GM19099 (cell line): ENCODE measurements around the gene SLCO2A1.

Source experiments
- POLR2A ChIP-seq: IDR thresholded peaks from 3 replicates; pipeline ENCODE4 v1.6.1; 2011; ENCODE audit warnings: low read depth; ENCODE audit not compliant: insufficient read length; ENCODE audit errors: extremely low read depth

The SLCO2A1 gene

DNA sequence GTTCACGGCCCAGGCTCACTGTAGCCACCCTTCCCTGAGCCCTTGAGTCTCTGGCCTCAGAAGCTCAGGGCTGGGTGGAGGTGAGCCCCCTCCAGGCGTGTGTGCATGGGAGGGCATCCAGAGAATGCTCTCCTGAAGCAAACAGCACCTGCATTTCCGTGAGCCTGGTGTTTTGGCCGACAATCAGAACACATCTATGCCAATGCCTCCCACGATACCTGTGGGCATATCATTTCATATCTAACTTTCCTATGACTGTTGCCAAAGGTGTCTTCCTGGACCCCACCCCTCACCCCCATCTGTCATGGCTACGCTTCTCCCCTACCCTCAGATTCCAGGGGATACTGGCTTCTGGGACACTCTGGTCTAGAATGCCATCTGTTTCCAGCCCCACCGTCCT lies 80.7 kb downstream of the SLCO2A1 start:
- no peak for TF ChIP-seq POLR2A

DNA sequence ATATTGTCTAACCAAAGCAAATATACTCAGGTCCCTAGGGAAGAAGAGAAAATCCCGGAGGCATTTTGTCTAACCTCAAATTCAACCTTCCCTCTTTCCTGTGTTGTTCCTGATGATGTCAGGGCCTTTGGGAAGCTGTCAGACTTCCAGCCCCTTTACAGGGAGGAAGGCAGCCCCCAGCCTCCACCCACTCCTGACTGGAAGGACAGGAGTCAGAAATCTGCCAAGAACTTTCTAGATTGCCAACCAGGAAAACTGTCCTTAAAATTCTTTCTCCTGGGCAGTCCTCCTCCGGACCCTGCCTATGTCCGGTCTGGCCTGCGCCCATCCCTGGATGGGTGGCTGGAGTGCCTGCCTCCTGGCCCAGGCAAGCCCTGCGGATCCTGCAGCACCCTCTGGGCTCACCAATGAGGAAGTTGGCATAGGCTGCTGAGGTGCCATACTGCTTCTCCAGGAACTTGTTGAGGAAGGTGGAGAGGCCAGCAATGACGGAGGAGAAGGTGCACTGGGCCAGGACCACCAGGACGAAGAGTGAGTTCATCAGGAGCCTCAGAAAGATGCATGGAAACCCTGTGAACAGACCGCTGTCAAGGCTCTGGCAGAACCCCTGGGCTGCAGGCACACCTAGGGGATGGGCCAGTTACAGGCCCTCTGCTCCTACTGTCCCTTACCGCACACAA lies 81.5 kb downstream of the SLCO2A1 start:
- no peak for TF ChIP-seq POLR2A

DNA sequence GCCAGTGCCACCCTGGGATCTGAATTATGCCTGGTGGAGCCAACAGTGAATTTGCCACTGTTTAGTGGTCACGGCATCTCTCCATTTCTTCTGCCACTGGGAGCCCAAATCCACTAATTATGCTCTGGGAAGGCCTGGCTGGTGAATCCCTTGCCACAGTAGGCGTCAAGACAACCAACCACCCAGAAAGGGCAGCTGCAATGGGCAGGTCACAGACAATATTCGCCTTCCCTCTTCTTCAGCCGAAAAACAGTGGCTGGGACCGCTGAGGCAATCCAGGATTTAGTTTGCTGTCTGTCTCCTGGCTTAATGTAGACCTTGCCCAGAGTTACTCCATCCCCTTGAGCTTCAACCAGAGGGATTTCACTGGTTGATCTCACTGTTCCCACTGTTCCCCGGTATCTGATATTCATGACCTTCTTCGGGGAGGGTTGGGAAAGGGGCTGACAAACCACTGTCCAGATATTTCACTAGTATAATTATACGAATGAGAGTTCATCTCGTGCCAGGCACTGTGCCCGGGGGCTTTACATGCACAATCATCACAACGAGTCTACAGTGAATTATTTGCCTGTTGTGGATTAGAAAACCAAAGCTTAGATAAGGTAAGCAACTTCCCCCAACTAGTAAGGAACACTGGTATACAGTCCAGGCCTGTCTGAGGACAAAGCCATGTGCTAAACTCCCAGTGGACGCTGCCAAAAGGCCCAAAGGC lies 84.2 kb downstream of the SLCO2A1 start:
- TF ChIP-seq POLR2A: no peak

DNA sequence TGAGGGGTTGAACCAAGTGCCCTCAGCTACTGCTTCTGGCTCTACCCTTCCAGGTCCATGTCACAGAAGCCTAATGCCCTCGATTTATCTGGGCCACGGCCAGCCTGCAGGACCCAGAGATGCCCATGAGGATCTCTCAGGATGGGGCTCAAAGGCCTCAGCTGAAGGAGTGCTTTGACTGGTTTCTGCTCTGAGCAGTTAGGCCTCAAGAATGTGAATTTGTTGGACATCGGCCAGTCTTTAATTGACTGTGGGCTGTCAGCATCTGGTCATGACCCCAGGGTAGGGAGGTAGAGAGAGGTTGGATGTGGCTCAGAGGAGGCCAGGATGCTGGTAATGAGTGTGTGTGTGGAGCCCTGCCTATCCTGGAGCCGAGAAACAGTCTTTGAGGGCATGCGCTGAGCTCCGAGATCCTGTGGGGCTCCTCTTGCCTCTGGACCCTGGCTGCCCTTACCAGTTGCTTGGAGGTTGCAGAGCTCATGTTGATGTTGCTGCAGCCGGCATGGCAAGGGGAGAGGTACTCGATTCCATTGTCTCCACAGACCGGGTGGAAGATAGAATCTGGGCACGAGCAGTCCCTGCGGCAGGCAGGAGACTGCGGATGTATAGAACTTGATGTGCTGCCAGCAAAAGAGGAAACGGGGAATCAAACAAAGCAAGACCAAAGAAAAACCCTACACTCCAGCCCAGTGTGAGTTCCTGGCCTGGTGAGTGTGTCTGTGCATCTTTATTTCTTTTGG lies 84.9 kb downstream of the SLCO2A1 start:
- TF ChIP-seq POLR2A: no peak

DNA sequence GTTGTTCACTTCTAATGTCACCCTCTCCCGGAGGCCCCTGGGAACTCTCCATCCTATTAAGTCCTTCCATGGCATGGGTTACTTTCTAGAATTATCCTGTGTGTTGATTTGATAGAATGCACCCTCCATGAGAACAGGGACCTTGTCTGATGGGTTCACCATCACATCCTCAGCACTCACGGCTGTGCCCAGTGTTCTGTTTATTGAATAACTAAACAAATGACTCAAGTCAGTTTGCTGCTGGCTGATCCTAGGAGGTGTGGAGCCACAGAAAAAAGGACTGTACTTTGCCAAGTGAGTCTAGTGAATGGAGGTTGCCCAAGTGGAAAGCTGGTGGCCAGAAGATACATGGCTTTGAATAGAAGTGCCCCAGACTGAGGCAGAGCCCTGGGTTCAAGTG lies 85.5 kb downstream of the SLCO2A1 start:
- no peak for TF ChIP-seq POLR2A

DNA sequence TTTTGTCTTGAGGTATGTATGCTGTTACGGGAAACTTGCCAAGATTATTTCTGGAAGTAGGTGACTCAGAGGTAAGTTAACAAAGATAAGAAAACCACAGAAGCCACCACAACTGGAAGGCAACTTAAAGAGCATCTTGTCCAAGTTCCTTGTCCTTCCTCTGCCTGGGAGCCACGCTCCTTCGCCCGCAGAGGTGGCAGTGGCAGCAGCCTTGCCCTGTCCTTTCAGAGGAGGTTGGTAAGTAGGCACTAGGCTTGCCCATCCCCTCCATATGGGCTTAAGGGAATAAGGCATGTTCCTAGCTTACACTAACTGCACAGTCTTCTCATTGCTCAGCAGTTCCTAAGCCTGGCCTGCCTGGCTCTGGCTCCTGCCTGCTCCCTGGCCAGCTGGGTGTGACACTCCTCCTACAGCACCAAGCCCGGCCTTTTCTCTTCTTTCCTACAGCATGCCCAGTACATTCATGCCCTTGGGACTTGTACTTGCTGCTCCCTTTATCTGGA lies 86.0 kb downstream of the SLCO2A1 start:
- TF ChIP-seq POLR2A: no peak

GRCh38 chr3:133943031-133943535 lies 86.6 kb downstream of the SLCO2A1 start:
- no peak for TF ChIP-seq POLR2A

DNA sequence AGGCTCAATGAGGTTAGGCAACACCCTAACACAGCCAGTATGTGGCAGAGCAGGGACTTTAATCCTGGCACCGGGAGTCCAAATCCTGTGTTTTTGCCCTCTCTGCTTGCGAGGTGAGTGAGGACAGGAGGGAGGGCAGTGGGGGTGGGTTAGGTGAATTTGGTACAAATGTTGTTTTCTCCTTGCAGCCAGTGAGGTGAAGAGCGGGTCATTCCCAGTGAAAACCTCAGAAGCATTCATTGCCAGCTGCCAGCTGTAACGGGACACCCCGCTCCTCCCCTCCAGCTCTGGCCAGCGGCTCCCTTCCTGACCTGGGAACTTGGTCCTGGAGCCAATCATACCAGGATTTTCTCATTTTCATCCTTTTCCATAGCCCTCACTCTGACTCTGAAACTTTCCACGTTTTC lies 88.3 kb downstream of the SLCO2A1 start:
- TF ChIP-seq POLR2A: no peak

DNA sequence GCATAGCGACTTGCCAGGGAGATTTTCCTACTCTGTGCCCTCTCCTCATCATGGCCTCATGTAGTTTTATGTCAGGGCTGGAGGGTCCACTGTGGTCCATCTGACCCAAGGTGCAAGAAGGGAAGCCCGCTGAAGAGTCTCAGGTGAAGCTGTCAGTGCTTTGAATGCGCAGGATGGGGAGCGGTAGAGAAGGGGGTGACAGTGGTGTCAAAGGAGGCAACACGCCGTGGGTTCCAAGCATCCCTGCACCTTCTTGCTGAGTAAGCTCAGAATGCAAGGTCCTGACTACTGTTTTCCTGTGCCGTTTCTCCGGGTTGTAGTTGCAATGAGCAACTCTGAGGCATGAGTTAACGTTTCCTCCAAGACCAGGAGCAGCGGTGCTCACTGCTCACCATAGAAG lies 89.2 kb downstream of the SLCO2A1 start:
- TF ChIP-seq POLR2A: no peak

GRCh38 chr3:133939463-133939835 lies 90.3 kb downstream of the SLCO2A1 start:
- no peak for TF ChIP-seq POLR2A

DNA sequence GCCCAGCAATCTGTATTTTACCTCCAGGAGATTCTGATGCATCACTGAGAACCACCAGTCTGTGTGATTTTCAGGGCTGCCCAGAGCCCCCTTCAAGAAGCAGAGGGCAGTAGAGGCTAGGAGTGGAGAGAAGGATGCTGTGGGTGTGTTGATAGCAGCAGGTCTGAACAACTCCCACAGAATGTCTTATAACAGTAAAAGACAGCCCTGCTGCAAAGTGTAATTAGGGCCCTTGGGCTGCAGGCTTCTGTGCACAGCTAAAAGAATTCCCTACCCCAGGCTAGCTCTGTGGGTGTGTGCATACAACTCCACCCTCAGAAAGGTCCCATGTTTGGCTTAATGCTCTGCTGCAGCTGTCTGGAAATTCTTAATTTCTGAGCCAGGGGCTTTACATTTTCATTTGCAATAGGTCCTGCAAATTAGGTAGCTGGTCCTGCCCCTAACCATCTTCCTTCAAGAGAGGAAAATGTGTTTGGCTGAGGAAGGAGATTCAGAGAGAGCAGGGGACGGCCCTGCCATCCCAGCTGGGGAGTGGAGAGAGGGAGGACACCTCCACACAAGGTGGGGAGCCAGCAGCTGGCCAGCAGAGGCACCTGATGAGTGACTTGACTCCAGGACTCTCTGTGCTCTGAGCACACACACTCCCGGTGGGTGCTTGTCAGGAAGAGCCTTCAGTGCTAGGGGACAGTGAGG lies 90.8 kb downstream of the SLCO2A1 start:
- TF ChIP-seq POLR2A: no peak

DNA sequence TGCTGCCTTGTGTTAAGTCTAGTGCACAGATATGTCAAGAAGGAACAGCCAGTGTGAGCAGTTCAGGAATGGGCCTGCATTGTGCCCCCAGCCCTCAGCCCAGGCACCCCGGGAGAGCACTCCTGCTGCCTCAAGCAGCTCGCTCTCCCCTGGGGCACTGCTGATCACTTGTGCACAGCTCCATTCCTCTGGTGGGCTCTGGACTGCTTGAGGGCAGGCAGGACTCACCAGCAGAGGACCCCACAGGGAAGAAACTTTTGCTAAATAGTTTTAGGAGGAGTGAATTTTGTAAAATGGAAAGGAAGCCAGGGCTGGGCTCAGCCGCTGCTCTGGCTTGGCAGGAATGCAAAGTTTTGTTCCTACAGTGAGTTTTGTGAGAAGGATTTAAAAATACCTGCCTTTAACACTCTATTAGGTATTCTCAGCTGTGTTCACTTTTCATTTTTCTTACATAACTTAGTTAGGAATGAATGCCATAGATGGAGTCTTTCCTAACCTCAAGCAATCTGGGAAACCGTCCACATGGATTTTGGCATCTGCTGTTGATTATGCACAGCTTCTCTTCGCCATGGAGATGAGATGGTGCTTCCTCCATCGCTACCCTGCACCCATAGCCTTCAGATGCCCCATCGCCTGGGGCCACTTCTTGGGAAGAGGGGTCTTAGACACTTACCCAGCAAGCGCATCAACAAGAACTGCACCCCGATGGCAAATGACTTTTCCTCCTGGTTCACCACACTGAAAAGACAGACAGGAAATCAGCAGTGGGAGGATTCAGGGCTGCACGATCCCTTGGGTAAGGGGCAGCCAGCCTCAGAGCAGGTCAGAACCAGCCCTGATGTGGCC lies 91.7 kb downstream of the SLCO2A1 start:
- no peak for TF ChIP-seq POLR2A

GRCh38 chr3:133937061-133937686 lies 92.6 kb downstream of the SLCO2A1 start:
- TF ChIP-seq POLR2A: no peak
